ENCODE data around the gene TMEM9.
A peak's percentile ranks its signal among the peaks of the same experiment; 100 is the strongest.

TMEM9 gene

DNA sequence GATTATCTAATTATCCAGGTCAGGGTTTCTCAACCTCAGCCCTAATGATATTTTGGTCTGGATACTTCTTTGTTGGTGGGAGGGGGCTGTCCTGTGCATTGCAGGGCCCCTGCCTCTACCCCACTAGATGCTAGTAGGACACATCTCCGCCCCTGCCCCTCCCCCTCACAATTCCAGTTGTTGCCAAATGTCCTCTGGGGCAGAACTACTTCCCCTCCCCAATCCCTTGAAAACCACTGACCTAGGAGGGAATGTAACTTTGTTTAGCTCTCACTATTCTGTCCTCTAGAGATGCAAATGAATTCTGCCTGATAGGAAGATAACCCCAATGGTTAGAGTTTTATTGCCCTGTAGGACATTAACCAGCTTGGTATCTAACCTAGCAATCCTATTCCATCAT lies 50.1 kb downstream of the TMEM9 start:
- no peak for DNase-seq (ENCODE audit: low spot score)

DNA sequence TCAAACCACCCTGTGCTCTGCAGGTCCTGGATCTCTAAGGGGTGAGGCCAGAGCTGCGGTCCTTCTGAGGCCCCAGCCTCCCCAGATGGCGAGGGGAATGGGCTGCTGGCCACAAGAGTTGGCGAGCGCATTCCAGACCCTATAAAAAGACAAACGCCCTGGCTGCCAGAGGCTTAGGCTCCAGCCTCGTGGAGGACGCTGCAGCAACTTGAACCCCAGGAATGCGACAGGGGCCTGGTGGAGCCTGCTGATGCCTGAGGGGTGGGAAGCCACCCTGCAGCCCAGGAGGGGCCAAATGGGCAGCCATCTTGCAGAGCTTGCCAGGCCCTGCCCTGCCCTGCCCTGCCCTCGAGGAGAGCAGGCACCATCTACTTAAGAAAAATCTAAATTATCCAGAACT lies 50.6 kb downstream of the TMEM9 start:
- DNase-seq (ENCODE audit: low spot score), result no peak

DNA sequence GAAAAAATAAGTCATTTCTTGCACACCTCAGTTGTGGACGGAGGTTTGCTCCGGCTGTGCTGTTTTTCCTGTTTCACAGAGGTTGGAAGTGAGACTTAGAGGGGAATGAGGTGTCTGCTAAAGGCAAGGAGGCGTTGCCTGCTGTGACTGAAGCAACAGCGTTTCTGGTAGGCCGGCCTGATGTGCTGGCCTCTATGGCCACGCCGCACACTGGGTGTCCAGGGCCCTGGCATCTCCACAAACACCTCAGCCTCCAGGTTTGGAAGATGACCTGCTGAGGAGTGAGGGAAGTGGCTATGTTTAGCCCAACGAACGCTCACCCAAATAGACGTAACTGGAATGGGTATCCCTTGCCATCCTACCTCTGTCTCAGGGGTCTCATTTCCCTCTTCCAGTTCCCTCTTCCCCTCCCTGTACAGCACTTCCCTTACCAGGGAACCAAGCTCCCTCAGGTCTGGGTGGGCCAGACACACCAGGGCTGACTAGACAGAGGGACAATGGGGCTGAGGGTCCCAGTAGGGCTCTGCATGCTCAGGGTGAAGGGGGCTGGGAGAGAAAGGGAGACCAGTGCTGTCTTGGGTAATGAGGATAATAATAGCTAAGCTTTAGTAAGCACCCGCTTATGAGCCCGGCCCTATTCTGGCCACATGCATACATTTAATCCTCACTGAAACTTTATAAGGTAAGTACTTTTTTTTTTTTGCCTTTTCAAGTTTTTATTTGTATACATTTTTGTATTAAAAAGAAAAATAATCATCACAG lies 53.9 kb downstream of the TMEM9 start:
- no peak for DNase-seq (ENCODE audit: low spot score)

DNA sequence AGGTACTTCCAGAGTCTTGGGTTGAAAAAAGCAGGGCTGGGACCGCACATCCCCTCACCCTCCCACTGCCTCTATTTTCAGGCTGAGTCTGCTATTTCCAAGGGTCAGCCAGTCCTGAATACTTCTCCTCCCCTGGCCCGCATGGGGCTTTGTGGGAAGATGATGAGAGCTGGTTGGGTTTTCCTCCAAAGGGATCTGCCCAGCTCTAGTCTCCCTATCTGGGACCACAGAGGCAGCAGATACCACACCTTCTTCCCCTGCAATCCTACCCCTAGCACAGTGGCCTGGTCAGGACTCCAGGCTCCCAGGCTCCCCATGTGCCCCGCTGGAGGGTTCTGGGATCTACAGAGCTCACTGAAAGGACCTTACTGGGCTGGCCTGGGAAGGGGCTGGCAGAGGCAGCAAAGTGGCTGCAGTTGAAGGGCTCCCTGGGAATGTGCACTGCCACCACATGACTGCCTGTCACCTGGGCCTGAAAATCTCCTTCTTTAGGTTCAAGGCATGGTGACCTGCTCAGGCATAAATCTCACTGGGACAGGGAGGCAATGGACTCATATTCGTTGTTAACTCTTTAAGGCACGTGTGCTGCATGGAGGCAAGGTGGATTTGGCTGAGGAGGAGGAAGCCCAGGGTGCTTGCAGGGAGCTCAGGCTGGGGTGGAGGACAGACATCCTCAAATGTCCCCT lies 55.1 kb downstream of the TMEM9 start:
- no peak for DNase-seq (ENCODE audit: low spot score)

DNA sequence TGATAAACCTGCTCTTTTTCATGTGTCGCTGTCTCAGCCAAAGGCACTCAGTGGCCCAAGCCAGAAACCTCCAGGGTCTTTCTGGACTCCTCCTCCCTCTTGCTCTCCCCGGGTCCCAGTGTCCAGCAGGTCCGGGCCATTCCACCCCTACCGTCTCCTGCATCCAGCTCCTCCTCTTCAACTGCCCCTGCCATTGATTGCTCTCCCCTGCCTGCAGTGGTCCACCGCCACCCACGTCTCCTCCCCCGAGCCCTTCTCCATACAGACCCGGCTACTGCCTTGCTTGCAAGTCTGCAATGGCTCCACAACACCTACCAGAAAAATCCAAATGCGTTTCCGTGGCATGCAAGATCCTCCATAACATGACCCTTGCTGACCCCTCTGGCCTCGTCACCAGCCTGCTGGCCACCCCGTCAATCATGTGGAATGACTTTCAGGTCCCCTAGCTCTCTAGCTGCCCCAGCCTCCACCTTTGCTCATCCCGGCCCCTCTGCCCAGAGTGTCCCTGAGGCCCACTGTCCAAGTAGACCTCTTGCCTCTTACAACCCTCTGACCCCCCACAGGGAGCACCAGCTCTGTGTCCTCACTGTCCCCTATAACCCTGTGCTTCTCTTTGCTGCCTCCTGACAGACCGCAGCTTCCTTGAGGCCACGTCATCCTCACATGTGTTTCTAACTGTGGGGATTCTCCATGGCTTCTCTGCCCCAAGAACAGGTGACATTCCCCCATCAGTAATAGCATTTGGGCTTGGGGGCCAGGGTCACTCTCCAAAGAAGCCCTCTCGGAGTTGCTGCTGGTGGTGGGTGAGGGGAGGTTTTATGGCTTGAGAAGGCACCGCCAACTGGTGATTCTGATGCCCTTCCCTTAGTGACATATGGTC lies 57.1 kb downstream of the TMEM9 start:
- DNase-seq (ENCODE audit: low spot score), result no peak

DNA sequence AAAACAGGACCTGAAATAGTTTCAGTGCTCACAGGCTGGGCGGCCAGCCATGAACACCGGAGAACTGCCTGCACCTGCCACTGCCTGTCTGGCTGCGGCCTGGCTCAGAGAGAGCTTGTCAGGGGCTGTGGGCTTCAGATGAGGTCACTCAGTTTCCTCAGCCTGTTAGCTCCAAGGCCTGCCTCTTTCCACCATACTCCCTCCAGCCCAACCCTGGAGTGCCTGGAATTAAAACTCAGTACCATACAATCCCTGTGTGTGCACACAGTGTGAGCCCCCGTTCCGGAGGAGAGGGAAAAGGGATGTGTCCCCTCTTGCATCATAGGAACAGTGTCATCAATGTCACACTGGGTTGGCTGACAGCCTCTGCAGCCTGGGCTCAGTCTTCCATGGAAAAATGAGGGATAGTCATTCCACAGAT lies 58.2 kb downstream of the TMEM9 start:
- DNase-seq (ENCODE audit: low spot score), result no peak

DNA sequence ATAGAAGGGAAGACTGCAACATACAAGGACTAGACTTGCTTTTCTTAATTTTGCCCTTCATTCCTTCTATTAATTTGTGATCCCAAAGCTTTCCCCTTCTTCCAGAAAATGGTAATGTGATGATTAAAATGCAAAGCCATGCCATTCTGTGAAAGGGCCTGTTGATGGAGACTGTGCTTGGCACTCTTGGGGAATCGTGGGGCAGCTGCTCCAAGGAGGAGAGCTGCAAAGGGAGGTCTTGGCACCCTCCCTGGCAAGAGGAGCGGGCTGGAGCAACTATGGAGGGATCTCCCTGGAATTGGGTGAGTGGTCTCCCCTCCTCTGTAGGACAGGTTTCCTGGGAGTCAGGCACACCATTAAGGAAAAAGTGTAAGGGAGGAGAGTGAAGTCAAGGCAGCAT lies 58.7 kb downstream of the TMEM9 start:
- DNase-seq (ENCODE audit: low spot score), result no peak

DNA sequence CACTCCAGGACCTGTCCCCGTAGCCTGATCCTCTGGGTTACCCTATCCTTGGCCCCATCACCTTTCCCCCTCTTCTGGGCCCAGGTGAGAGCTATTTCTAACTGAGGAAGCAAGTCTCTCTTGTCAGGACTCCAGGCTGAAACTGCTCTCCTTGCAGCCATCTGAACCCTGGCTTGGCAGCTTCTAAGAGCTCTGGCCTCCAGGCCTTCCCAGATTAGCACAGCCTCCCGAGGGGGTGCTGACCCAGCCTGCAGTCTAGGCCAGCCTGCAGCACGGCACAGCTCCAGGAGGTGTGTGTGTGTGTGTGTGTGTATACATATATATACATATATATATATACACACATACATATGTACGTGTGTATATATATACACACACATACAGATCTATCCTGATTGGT lies 59.4 kb downstream of the TMEM9 start:
- no peak for DNase-seq (ENCODE audit: low spot score)

DNA sequence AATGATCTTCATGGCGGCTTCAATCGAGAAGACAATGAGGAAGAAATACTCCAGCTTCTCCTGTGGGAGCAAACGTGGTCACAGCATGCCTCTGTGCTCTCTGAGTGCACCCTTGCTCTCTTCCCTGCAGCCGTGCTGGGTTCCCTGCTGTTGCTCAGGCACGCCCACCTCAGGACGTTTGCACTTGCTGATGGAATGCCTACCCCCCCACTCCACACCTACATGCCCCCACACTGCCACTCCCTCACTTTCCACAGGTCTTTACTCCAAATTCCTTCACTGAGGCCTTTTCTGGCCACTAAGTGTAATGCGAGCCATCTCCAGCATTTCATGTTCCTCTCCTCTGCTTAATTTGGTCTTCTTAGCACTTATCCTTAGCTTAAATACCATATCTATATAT lies 60.3 kb downstream of the TMEM9 start:
- no peak for DNase-seq (ENCODE audit: low spot score)

DNA sequence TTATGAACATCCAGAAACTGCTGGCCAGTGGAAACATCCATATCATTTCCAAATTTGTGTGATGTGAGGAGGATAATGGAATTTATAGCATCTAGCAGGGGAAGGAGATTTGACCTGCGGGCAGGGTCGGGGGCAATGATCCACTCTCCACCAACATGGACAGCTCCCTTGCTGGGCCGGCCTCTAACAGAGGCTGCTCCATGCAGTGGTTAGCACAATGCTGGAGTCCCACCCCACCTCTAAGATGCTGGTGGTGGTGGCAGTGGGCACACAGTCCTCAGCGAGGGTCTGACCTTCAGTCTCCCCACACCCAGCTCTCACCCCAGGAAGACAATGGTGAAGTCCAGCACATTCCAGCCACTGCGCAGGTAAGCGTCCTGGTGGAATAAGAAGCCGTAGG lies 60.7 kb downstream of the TMEM9 start:
- no peak for DNase-seq (ENCODE audit: low spot score)

DNA sequence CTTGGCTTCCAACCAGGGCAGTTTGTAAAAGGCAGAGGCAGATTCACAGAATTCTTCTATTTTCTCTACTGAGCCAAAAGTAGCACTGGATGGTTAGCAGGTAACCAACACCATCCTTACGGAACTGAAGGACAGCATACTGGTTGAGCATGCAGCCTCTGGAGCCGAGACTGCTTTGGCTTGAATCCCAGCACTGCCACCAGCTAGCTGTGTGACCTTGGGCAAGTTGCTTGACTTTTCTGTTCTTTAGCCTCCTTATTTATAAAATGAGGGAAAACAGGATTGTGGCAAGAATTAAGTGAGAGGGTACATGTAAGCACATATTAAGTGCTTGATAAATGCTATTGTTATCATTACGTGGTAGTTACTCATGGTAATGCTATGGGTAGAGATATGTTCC lies 61.5 kb downstream of the TMEM9 start:
- no peak for DNase-seq (ENCODE audit: low spot score)

DNA sequence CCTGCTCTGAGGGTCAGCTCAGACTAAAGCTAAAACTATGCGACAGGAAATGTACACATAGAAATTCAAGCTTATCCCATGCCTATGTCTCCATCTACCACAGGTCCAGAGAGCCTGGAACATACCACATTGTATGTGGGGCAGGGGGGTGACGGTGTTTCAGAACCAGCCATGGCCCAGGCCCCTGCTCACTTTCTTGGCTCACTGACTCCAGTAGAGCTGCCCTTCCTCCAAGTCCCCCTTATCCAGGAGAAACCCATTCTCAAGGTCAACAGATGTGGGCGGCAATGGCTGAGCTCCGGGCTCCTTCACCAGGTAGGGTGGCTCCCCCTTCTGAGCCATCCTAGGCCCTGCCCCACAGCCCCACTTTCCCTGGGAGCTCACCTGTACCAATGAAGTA lies 63.0 kb downstream of the TMEM9 start:
- DNase-seq (ENCODE audit: low spot score), result no peak

DNA sequence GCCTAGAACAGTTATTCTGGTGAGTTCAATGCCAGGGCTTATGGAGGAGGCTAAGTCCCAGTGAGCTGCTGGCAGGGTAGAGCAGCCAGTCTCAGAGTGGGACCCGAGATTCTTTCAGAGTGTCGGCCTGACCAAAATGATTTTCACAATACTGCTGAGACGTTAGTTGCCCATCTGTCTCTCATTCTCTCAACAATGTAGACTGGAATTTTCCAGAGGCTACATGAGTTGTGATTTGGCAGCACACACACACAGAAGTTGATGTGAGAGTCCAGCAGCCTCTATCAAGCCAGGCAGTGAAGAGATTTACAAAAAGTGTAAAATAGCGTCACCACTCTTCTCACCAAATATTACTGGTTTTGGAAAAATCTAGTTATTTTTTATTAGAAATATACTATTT lies 63.7 kb downstream of the TMEM9 start:
- no peak for DNase-seq (ENCODE audit: low spot score)

DNA sequence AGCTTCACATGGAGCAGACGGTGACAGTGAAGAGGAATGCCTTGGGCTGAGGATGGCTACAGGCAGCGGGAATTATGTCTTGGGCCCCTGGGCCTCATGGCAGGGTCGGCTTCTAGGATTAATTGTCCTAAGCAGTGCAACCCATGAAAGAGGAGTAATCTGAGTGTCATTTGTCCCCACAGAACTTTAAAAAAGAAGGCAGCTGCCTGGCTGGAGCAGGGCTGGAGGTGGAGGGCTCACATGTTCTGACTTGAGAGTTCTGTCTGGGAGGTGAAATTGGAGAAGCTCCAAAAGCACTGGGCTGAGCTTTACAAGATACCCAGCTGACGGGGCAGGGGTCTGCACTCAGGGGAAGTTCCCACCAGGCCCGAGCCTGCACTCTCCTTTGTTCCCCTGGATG lies 64.7 kb downstream of the TMEM9 start:
- no peak for DNase-seq (ENCODE audit: low spot score)

DNA sequence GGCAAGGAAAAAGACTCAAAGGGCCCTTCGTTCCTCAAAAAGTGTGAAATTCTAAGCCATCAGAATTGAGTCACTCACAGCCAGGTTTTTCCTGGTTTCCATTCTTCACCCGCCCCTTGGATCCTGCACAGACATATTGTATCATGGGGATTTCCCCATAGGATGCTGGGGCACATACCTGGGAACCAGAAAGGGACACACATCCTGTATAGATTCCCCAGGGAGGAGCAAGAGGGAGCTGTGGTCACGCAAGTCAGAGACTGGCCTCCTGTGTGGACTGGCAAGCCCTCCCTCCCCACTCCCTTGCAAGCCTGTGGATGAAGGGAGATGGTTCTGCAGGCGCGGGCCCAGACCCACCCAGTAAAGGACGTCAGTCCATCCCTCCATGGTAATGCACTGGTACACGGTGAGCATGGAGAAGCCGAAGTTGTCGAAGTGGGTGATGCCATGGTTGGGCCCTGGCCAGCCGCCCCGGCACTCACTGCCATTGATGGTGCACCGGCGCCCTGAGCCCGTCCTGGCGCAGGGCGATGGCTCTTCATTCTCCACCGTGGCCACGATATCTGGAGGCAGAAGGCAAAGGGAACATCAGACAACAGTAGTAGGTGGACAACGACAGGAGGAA lies 65.3 kb downstream of the TMEM9 start:
- no peak for DNase-seq (ENCODE audit: low spot score)

DNA sequence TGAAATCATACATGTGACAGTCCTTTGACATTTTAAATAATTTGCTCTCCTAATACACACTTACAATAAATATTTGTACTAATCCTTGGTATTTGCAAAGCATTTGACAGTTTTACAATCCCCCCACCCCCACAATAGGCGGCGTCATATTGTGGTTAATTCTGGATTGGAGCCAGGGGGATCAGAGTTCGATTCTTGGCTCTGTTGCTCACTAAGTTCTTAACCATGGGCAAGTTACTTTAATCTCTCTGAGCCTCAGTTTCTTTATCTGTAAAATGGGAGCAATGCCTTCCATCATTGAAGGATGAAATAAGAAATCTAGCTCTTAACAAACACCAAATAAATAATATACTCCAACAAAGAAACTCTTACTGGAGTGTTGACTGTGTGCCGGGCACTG lies 65.9 kb downstream of the TMEM9 start:
- DNase-seq (ENCODE audit: low spot score), result no peak

DNA sequence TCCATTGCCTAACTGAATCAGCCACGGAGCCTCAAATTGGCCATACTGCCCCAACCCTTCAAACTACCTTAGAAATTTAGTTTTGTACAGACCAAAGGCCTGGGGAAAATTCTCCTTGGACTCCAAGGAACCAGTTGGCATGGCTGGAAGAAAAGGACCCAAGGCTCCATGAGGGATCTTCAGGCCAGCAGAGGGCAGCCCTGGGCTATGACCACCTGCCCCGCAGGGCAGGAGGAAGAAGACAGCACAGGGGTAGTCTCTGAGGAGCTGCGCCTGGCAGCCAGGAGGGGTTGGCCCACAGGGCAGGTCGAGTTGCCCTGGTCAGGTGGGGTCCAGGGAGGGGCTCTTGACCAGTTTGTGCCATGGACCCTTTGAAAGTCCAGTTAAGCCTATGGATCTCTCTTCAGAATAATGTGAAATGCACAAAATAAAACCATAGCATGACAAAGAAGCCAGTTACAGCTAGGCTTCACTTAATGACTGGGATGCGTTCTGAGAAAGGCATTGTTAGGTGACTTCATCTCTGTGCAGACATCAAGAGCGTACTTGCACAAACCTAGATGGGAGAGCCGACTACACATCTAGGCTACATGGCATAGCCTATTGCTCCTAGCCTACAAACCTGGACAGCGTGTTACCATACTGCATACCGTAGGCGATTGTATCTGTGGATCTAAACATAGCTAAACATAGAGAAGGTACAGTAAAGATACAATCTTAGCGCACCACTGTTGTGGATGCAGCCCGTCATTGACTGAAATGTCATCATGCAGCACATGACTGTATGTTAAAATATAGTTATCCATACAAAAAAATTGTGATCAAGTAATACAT lies 68.2 kb downstream of the TMEM9 start:
- peak; percentile 29 for DNase-seq (ENCODE audit: low spot score)

Measured in CD4-positive, alpha-beta T cell treated with Interleukin-6 at 100 ng/mL for 8 hours (primary cell).